Esophagus muscularis mucosa (tissue), 4 donors: ENCODE results near the gene GRK3. TPM values are rescaled to one million over a fixed set of nuclear protein-coding genes. Genes with fewer than 3 reads are reported as not detected.

ENCODE experiments used
- DNase-seq: peaks from one replicate; pipeline ENCODE4 v3.0.0-alpha.2; 2017; ENCODE audit errors: extremely low spot score
- H3K27ac ChIP-seq, 4 donors: fragments of 200-600 bp; sonication (generic); replicated peaks in 1 of 4; 1 replicate in 3 of 4; 2 replicates in 1 of 4; pipeline ENCODE4 v1.5.1; 2016 to 2019; ENCODE audit warnings: mild to moderate bottlenecking in 1 of 4
- H3K27me3 ChIP-seq, 4 donors: fragments of 200-600 bp; sonication (generic); one replicate each; pipeline versions ENCODE4 v1.5.1 to v1.6.0; 2016 to 2019
- H3K36me3 ChIP-seq, 4 donors: fragments of 200-600 bp; sonication (generic); one replicate each; pipeline ENCODE4 v1.5.1; 2016 to 2019
- H3K4me1 ChIP-seq, 4 donors: fragments of 200-600 bp; sonication (generic); one replicate each; pipeline ENCODE4 v1.5.1; 2016 to 2019
- H3K4me3 ChIP-seq, 4 donors: fragments of 200-600 bp; sonication (generic); 1 replicate in 2 of 4; 2 replicates in 2 of 4; pipeline ENCODE4 v1.5.1; 2016 to 2019; ENCODE audit warnings: mild to moderate bottlenecking in 4 of 4, moderate library complexity in 1 of 4
- H3K9me3 ChIP-seq, 4 donors: fragments of 200-600 bp; sonication (generic); 1 replicate in 3 of 4; 2 replicates in 1 of 4; pipeline ENCODE4 v1.5.1; 2016 to 2019
- CTCF ChIP-seq, 3 experiments: fragments of 200-600 bp in 2 of 3; fragments of 450-650 bp in 1 of 3; sonication (generic) in 2 of 3; IDR thresholded peaks; one replicate each; pipeline ENCODE4 v1.5.1; 2017 to 2019; ENCODE audit warnings: antibody characterized with exemption in 3 of 3, mild to moderate bottlenecking in 2 of 3, moderate library complexity in 1 of 3
- EP300 ChIP-seq: sonication (generic); formaldehyde crosslinking; IDR thresholded peaks from one replicate; pipeline ENCODE4 v1.6.1; 2017; ENCODE audit warnings: antibody characterized with exemption
- POLR2A ChIP-seq: fragments of 450-650 bp; IDR thresholded peaks from one replicate; pipeline ENCODE4 v1.6.1; 2017; ENCODE audit warnings: antibody characterized with exemption, moderate library complexity, mild to moderate bottlenecking, low read depth
- POLR2AphosphoS5 ChIP-seq, 2 donors: sonication (generic); formaldehyde crosslinking; IDR thresholded peaks; one replicate each; pipeline ENCODE4 v1.6.1; 2017; ENCODE audit warnings: antibody characterized with exemption in 2 of 2
- WGBS: methylation state at CpG from one replicate; pipeline ENCODE4 v1.1.5; 2018; 5-methylcytosine and 5-hydroxymethylcytosine counted together
- intact Hi-C: fragments of 100-400 bp; cut with DNase I; formaldehyde crosslinking; loops from one replicate; pipeline ENCODE4 v1.15.1; 2023
- total RNA-seq, 4 donors: library from RNA; depleted of rRNA; stranded (reverse); fragments of >200 nt; gene quantifications; one replicate each; pipeline versions ENCODE4 v1.1.0 to v1.2.1, GENCODE V29; 2016

Gene GRK3
- total RNA-seq, 4 donors from 2014 or later = 2.5 to 5.8 (median 4.6) TPM

GRCh38 chr22:25748140-25748539, 183.7 kb downstream of the GRK3 start:
- Histone ChIP-seq H3K27me3 (peaks cover 0 to 5% (median 0%) of the 10 kb centered on the region in 4 donors), H3K9me3 (no peaks in the 10 kb centered on the region), H3K36me3 (no peaks in the 10 kb centered on the region), H3K27ac (no peak overlapping the region), H3K4me3 (no peak overlapping the region), H3K4me1 (peaks cover 0 to 5% (median 0%) of the 10 kb centered on the region in 4 donors)
- TF ChIP-seq CTCF (IDR thresholded peaks at IDR 0.05) (no peak), POLR2A (no peak), EP300 (no peak), POLR2AphosphoS5 (IDR thresholded peaks at IDR 0.05) (no peak)
- 84% methylated on average over 5 of the region's 5 CpGs for WGBS
- intact Hi-C loops = no loop called here
- DNase-seq = no peak

- no peak for DNase-seq
- H3K9me3 ChIP-seq = no peaks in the 10 kb centered on the region
- peaks cover 0 to 5% (median 0%) of the 10 kb centered on the region in 4 donors for H3K4me1 ChIP-seq
- H3K36me3 ChIP-seq = peaks cover 0 to under 1% (median 0%) of the 10 kb centered on the region in 4 donors
- H3K27me3 ChIP-seq = no peaks in the 10 kb centered on the region
- no peak overlapping the region for H3K4me3 ChIP-seq
- intact Hi-C loops = no loop called here
- no peak overlapping the region for H3K27ac ChIP-seq
- 76% methylated on average over 2 of the region's 2 CpGs for WGBS
- no peak for TF ChIP-seq POLR2A
- no peak for TF ChIP-seq POLR2AphosphoS5 (IDR thresholded peaks at IDR 0.05)
- no peak for TF ChIP-seq CTCF (IDR thresholded peaks at IDR 0.05)
- TF ChIP-seq EP300 = no peak
Measured at GRCh38 chr22:25748704-25749103, 184.2 kb downstream of the GRK3 start.

GRCh38 chr22:25749420-25750169, 185.1 kb downstream of the GRK3 start:
- TF ChIP-seq CTCF (IDR thresholded peaks at IDR 0.05) = no peak
- no peak for TF ChIP-seq POLR2AphosphoS5 (IDR thresholded peaks at IDR 0.05)
- TF ChIP-seq EP300 = no peak
- no peak for TF ChIP-seq POLR2A
- Histone ChIP-seq H3K27me3 (no peaks in the 10 kb centered on the region), H3K9me3 (no peaks in the 10 kb centered on the region), H3K36me3 (peaks cover 0 to 3% (median 0%) of the 10 kb centered on the region in 4 donors), H3K4me3 (no peak overlapping the region), H3K27ac (no peak overlapping the region), H3K4me1 (peaks cover 0 to 8% (median 2%) of the 10 kb centered on the region in 4 donors)
- 89% methylated on average over 7 of the region's 10 CpGs for WGBS
- intact Hi-C loops = no loop called here
- DNase-seq = no peak

DNA sequence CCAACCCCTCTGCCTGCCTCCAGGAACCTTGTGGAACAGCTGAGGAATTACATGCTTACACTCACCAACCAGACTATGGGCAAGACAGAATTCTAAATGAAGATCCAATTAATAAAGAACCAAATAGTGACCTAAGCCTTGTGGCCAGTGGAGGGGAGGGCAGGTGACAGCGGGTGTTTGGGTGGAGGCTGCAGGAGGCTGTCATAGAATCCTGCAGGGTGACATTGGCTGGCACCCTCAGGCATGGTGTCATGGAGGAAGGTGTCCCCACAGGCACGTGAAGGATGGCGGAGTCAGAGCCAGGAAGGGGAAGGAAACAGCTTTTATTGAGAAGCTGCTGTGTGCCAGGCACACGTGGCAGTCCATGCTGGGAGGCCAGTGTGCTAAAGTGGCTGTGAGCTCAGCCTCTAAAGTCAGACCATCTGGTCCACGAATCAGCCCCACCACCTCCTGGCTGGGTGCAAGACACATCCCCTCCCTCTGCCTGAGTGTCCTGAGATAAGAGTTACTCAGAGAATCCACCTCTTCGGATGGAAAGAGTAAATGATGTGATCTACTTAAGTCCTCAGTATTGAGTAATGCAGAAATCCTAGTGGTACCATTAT, 186.2 kb downstream of the GRK3 start:
- Histone ChIP-seq H3K27me3 (no peaks in the 10 kb centered on the region), H3K9me3 (no peaks in the 10 kb centered on the region), H3K4me3 (no peak overlapping the region), H3K36me3 (peaks cover 0 to 3% (median 0%) of the 10 kb centered on the region in 4 donors), H3K4me1 (peaks cover 0 to 12% (median 4%) of the 10 kb centered on the region in 4 donors), H3K27ac (no peak overlapping the region)
- DNase-seq = no peak
- 66% methylated on average over 6 of the region's 6 CpGs for whole genome bisulfite sequencing
- no peak for TF ChIP-seq POLR2AphosphoS5 (IDR thresholded peaks at IDR 0.05)
- no peak for TF ChIP-seq EP300
- intact Hi-C loops = no loop called here

DNA sequence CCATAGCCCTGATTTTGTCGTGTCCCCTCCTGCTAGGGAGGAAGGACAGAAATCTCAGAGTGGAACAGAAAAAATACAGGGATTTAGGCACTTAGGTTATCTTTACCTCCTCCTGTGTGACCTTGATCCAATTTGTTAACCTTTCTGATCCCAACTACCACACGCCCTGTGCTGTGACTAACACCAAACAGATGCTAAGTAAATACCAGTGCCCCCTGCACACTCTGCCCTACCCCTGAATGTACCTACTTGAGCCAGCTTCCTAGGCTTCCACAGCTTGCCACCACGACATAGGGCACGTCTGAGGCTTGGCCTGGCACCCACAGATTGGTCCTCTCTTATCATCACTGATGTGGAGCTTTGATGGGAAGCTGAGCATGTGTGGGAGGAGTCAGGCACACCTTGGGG, 186.7 kb downstream of the GRK3 start:
- Histone ChIP-seq H3K27ac (no peak overlapping the region), H3K4me3 (no peak overlapping the region), H3K27me3 (no peaks in the 10 kb centered on the region), H3K9me3 (no peaks in the 10 kb centered on the region), H3K36me3 (peaks cover 0 to 3% (median 0%) of the 10 kb centered on the region in 4 donors), H3K4me1 (peaks cover 0 to 12% (median 4%) of the 10 kb centered on the region in 4 donors)
- intact Hi-C loops = no loop called here
- 69% methylated on average over 4 of the region's 4 CpGs for WGBS
- DNase-seq = no peak
- TF ChIP-seq POLR2AphosphoS5 (IDR thresholded peaks at IDR 0.05) = no peak
- no peak for TF ChIP-seq POLR2A
- no peak for TF ChIP-seq CTCF (IDR thresholded peaks at IDR 0.05)
- TF ChIP-seq EP300 = no peak
